ENCODE measurements around the gene COL11A1. TPM values are rescaled to one million over a fixed set of nuclear protein-coding genes. Genes with fewer than 3 reads are reported as not detected.

The COL11A1 gene
- 0.75 TPM for polyA plus RNA-seq (2012; ENCODE audit: insufficient read length, low read depth)

DNA sequence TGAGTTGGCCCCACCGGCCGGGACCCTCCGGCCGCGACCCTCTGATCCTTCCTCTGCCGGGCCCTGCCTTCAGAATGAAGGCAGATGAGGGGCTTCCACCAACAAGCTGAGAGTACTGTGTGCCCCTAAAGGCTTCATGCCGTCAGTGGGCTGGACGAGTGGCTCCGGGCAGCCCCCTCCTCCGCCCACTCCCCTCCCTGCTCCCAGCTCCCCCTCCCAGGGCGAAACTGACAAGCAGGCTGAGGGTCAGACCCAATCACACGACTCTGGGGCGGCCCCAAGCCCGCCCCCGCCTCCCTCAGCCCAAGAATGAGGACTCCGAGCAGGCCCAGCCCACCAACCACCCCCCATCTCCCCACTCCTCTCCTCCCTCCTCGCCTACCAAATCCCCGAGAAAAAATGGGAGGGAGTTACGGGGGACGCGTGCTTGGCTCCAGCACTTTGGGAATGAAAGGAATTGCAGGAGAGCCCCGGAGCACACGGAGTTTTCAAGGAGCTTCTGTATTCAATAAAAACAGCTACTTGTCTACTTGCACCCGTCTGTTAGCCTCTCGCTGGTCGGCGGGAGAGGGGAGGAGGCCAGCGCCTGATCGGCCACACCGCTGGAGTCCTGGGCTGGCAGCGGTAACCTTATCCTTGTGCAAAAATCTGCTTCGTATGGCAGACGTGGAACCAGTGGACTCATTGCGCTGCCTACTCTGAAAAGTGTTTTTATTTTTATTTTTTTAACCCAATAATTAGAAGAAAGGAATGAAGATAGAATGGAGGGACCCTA, at the start of gene COL11A1:
Gene COL11A1, minus strand, starts transcription at position 147 of the 775 bp plus-strand sequence. CDS start 344 bp downstream, outside the sequence.
- TF ChIP-seq, protein P1, sequence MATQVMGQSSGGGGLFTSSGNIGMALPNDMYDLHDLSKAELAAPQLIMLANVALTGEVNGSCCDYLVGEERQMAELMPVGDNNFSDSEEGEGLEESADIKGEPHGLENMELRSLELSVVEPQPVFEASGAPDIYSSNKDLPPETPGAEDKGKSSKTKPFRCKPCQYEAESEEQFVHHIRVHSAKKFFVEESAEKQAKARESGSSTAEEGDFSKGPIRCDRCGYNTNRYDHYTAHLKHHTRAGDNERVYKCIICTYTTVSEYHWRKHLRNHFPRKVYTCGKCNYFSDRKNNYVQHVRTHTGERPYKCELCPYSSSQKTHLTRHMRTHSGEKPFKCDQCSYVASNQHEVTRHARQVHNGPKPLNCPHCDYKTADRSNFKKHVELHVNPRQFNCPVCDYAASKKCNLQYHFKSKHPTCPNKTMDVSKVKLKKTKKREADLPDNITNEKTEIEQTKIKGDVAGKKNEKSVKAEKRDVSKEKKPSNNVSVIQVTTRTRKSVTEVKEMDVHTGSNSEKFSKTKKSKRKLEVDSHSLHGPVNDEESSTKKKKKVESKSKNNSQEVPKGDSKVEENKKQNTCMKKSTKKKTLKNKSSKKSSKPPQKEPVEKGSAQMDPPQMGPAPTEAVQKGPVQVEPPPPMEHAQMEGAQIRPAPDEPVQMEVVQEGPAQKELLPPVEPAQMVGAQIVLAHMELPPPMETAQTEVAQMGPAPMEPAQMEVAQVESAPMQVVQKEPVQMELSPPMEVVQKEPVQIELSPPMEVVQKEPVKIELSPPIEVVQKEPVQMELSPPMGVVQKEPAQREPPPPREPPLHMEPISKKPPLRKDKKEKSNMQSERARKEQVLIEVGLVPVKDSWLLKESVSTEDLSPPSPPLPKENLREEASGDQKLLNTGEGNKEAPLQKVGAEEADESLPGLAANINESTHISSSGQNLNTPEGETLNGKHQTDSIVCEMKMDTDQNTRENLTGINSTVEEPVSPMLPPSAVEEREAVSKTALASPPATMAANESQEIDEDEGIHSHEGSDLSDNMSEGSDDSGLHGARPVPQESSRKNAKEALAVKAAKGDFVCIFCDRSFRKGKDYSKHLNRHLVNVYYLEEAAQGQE (IDR thresholded peaks at IDR 0.05; ENCODE audit: insufficient read depth in 1 of 2, low read depth in 2 of 2, low read length in 2 of 2) = no peak
- TF ChIP-seq POLR2AphosphoS5 (IDR thresholded peaks at IDR 0.05; ENCODE audit: low read depth, low read length) (no peak), SIN3A (IDR thresholded peaks at IDR 0.05; ENCODE audit: borderline replicate concordance, insufficient read depth, low read length) (no peak), FOXP2 (optimal IDR thresholded peaks at IDR 0.05; ENCODE audit: borderline replicate concordance, extremely low read depth, extremely low read length, insufficient read depth) (no peak), TAF1 (IDR thresholded peaks at IDR 0.05; ENCODE audit: borderline replicate concordance, insufficient read depth, low read length) (no peak)

GRCh38 chr1:103156966-103157365, 48.6 kb upstream of the COL11A1 start:
- no peak for TF ChIP-seq FOXP2 (optimal IDR thresholded peaks at IDR 0.05; ENCODE audit: borderline replicate concordance, extremely low read depth, extremely low read length, insufficient read depth)
- no peak for TF ChIP-seq TAF1 (IDR thresholded peaks at IDR 0.05; ENCODE audit: borderline replicate concordance, insufficient read depth, low read length)
- no peak for TF ChIP-seq POLR2AphosphoS5 (IDR thresholded peaks at IDR 0.05; ENCODE audit: low read depth, low read length)
- TF ChIP-seq, protein P1 (IDR thresholded peaks at IDR 0.05; ENCODE audit: insufficient read depth in 1 of 2, low read depth in 2 of 2, low read length in 2 of 2) = no peak
- no peak for TF ChIP-seq SIN3A (IDR thresholded peaks at IDR 0.05; ENCODE audit: borderline replicate concordance, insufficient read depth, low read length)

GRCh38 chr1:103146166-103146565, 37.8 kb upstream of the COL11A1 start:
- TF ChIP-seq SIN3A (IDR thresholded peaks at IDR 0.05; ENCODE audit: borderline replicate concordance, insufficient read depth, low read length) (no peak), POLR2AphosphoS5 (IDR thresholded peaks at IDR 0.05; ENCODE audit: low read depth, low read length) (no peak), TAF1 (IDR thresholded peaks at IDR 0.05; ENCODE audit: borderline replicate concordance, insufficient read depth, low read length) (no peak), FOXP2 (optimal IDR thresholded peaks at IDR 0.05; ENCODE audit: borderline replicate concordance, extremely low read depth, extremely low read length, insufficient read depth) (no peak)
- TF ChIP-seq, protein P1 (IDR thresholded peaks at IDR 0.05; ENCODE audit: insufficient read depth in 1 of 2, low read depth in 2 of 2, low read length in 2 of 2) = no peak

- TF ChIP-seq SIN3A (IDR thresholded peaks at IDR 0.05; ENCODE audit: borderline replicate concordance, insufficient read depth, low read length) = no peak
- TF ChIP-seq FOXP2 (optimal IDR thresholded peaks at IDR 0.05; ENCODE audit: borderline replicate concordance, extremely low read depth, extremely low read length, insufficient read depth) = no peak
- TF ChIP-seq, protein P1 (IDR thresholded peaks at IDR 0.05; ENCODE audit: insufficient read depth in 1 of 2, low read depth in 2 of 2, low read length in 2 of 2) = no peak
- TF ChIP-seq POLR2AphosphoS5 (IDR thresholded peaks at IDR 0.05; ENCODE audit: low read depth, low read length) = no peak
- no peak for TF ChIP-seq TAF1 (IDR thresholded peaks at IDR 0.05; ENCODE audit: borderline replicate concordance, insufficient read depth, low read length)
These were observed 37.1 kb upstream of the COL11A1 start for GRCh38 chr1:103145449-103145848.
